Renal cortical epithelial cell (primary cell): ENCODE data around the gene SNX9. TPM values are rescaled to one million over a fixed set of nuclear protein-coding genes. Genes with fewer than 3 reads are reported as not detected.
A peak's percentile ranks its signal among the peaks of the same experiment; 100 is the strongest.
"Not testable (repeated sequence)": the region's sequence is repeated elsewhere in the genome, so short reads cannot be mapped to it uniquely, and the experiment has no call there.

ENCODE experiments used
- DNase-seq: peaks from one replicate; pipeline ENCODE4 v3.0.0-alpha.2; 2011; ENCODE audit warnings: low read depth
- total RNA-seq: library from RNA; depleted of rRNA; stranded (reverse); fragments of >200 nt; gene quantifications from 2 replicates; pipeline ENCODE4 v1.2.3, GENCODE V29; 2014

SNX9 gene
- 45.7 and 56.8 TPM in 2 replicates for total RNA-seq

GRCh38 chr6:157823001-157823527, at the start of gene SNX9:
SNX9 (plus strand) TSS chr6:157823246; CDS start chr6:157823435, 189 bp downstream.
- DNase-seq, result no peak

- no peak for DNase-seq
These were observed 49.7 kb upstream of the SNX9 start for GRCh38 chr6:157773248-157773773.

GRCh38 chr6:157774153-157775135, 48.6 kb upstream of the SNX9 start:
- no peak for DNase-seq

- DNase-seq, result no peak
These were observed 47.7 kb upstream of the SNX9 start for GRCh38 chr6:157775376-157775775.

- no peak for DNase-seq
These were observed 45.7 kb upstream of the SNX9 start for GRCh38 chr6:157777344-157777743.

GRCh38 chr6:157778719-157779118, 44.3 kb upstream of the SNX9 start:
- DNase-seq, result no peak

GRCh38 chr6:157779705-157780604, 43.1 kb upstream of the SNX9 start:
- DNase-seq, result peak; percentile 75

GRCh38 chr6:157785636-157786035, 37.4 kb upstream of the SNX9 start:
- DNase-seq, result no peak

- DNase-seq, result no peak
These were observed 36.8 kb upstream of the SNX9 start for GRCh38 chr6:157786221-157786620.

- DNase-seq, result peak; percentile 86
These were observed 36.0 kb upstream of the SNX9 start for GRCh38 chr6:157787080-157787479.

GRCh38 chr6:157788180-157788579, 34.9 kb upstream of the SNX9 start:
- DNase-seq, result no peak

- DNase-seq, result no peak
These were observed 33.7 kb upstream of the SNX9 start for GRCh38 chr6:157789297-157789696.

- no peak for DNase-seq
These were observed 33.2 kb upstream of the SNX9 start for GRCh38 chr6:157789861-157790260.

- DNase-seq, result no peak
These were observed 32.4 kb upstream of the SNX9 start for GRCh38 chr6:157790548-157791160.

GRCh38 chr6:157791450-157791849, 31.6 kb upstream of the SNX9 start:
- peak; percentile 39 for DNase-seq

- DNase-seq, result no peak
These were observed 30.4 kb upstream of the SNX9 start for GRCh38 chr6:157792671-157793070.

GRCh38 chr6:157794012-157794411, 29.0 kb upstream of the SNX9 start:
- DNase-seq, result not testable (repeated sequence)

- DNase-seq, result no peak
These were observed 27.2 kb upstream of the SNX9 start for GRCh38 chr6:157795841-157796240.

- no peak for DNase-seq
These were observed 24.2 kb upstream of the SNX9 start for GRCh38 chr6:157798851-157799250.

- DNase-seq, result not testable (repeated sequence)
These were observed 23.5 kb upstream of the SNX9 start for GRCh38 chr6:157799561-157799960.
